Measurements from ENCODE around the gene RB1.

- TF ChIP-seq CTCF (IDR thresholded peaks at IDR 0.05): no peak
- no peak for TF ChIP-seq POLR2A (IDR thresholded peaks at IDR 0.05)
These were observed 10.9 kb upstream of the RB1 start for GRCh38 chr13:48292650-48293049.
